GM12865 (cell line): Measurements from ENCODE around the gene C21orf58.

Source experiments
- DNase-seq: peaks from one replicate; pipeline ENCODE4 v3.0.0; 2010; ENCODE audit warnings: low read depth
- H3K4me3 ChIP-seq: 2 replicates; pipeline ENCODE4 v1.5.1; 2011; ENCODE audit warnings: mild to moderate bottlenecking, low read depth, low read length, control low read depth
- CTCF ChIP-seq: IDR thresholded peaks from 2 replicates; pipeline ENCODE4 v1.5.1; 2011; ENCODE audit warnings: low read length, control low read depth, low read depth, inconsistent platforms; ENCODE audit not compliant: insufficient read depth; ENCODE audit errors: missing control alignments

Gene C21orf58

GRCh38 chr21:46352913-46353312, 29.2 kb upstream of the C21orf58 start:
- DNase-seq: no peak
- TF ChIP-seq CTCF: no peak

GRCh38 chr21:46352164-46352515, 28.5 kb upstream of the C21orf58 start:
- TF ChIP-seq CTCF: no peak
- no peak for DNase-seq
- no peak overlapping the region for H3K4me3 ChIP-seq

More at GRCh38 chr21:46352913-46353312, 29.2 kb upstream of the C21orf58 start:
- H3K4me3 ChIP-seq: no peak overlapping the region

- DNase-seq: no peak
- TF ChIP-seq CTCF: no peak
- no peak overlapping the region for H3K4me3 ChIP-seq
These were observed 27.9 kb upstream of the C21orf58 start for GRCh38 chr21:46351476-46352163.

DNA sequence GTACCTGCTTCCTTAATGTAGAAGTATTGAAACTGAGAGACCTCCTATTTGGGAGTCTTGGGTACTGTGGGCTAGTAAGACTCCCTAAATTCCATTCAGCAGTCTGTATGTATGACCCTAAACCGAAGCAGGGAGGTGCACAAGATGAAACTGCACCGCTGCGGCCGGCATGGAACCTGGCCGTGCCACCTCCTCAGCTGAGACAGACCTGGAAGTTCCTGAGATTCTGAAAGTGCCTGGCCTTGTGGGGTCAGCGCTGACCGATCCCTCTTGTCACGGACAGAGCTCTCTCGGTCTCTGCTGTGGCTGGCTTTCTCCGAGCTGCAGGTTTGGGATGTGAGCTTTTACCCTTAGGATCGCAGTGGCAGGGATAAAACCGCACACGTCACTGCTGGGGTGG, 27.3 kb upstream of the C21orf58 start:
- no peak for DNase-seq
- no peak overlapping the region for H3K4me3 ChIP-seq
- no peak for TF ChIP-seq CTCF

DNA sequence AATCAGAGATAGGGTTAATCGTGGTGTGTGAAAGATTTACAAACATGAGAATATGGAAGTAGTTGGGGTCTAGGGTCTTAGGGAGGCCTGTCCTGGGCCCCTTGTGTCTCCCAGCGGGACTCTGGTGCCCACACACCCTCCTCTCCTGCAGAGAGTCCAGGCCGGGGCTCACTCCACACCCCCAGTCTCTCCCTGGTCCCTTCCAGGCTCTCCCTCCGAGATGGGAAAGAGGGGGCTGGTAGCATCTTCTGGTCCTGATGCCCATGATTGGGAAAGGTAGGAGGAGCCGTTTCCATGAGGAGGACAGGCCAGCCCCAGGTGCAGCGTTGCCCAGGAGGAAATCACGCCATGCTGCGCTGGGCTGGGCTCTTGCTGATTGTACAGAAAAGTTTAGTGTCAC, 26.9 kb upstream of the C21orf58 start:
- no peak for DNase-seq
- no peak for TF ChIP-seq CTCF
- no peak overlapping the region for H3K4me3 ChIP-seq

GRCh38 chr21:46349134-46349760, 25.6 kb upstream of the C21orf58 start:
- no peak overlapping the region for H3K4me3 ChIP-seq
- no peak for DNase-seq
- no peak for TF ChIP-seq CTCF

GRCh38 chr21:46347791-46348381, 24.2 kb upstream of the C21orf58 start:
- H3K4me3 ChIP-seq: no peak overlapping the region
- no peak for TF ChIP-seq CTCF
- DNase-seq: no peak
